ENCODE results near the gene C8G.
A peak's percentile ranks its signal among the peaks of the same experiment; 100 is the strongest.

C8G gene

GRCh38 chr9:136982232-136983051 lies 37.4 kb downstream of the C8G start, which contains the start of gene LCNL1:
LCNL1 (plus strand) TSS chr9:136982993; CDS start chr9:136983587, 594 bp downstream.
- DNase-seq (ENCODE audit: low read depth in 2 of 2) = no peak

- no peak for DNase-seq (ENCODE audit: low read depth in 2 of 2)
Observed at GRCh38 chr9:136983167-136983566, 38.1 kb downstream of the C8G start.

DNA sequence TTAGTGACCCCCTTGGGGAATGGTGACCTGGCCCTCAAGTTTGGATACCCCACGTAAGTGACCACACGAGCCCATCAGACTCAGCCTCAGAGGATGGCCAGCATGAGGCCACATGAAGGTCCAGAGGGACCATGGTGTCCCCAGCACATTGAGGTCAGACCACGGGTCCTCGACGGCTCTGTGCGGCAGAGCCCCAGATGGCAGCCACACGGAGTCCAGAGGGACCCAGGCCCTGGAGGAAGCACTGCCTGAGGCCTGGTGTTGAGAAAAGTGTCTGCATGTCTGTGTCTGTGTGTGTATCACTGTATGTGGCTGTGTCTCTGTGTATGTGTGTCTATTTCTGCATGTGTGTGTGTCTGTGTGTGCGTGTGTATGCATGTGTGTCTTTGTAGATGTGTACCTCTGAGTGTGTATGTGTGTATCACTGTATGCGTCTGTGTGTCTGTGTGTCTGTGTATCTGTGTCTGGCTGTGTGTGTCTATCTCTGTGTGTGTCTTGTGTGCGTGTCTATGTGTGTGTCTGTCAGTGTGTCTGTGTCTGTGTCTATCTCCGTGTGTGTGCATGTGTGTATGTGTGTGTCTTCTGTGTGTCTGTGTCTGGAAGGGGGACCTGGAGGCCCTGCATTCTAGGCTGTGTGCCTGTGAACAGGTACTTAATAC lies 38.7 kb downstream of the C8G start:
- no peak for DNase-seq (ENCODE audit: low read depth in 2 of 2)

GRCh38 chr9:136984464-136985026 lies 39.5 kb downstream of the C8G start:
- no peak for DNase-seq (ENCODE audit: low read depth in 2 of 2)

- DNase-seq (ENCODE audit: low read depth in 2 of 2) = no peak
Observed at GRCh38 chr9:136985027-136985602, 40.1 kb downstream of the C8G start.

DNA sequence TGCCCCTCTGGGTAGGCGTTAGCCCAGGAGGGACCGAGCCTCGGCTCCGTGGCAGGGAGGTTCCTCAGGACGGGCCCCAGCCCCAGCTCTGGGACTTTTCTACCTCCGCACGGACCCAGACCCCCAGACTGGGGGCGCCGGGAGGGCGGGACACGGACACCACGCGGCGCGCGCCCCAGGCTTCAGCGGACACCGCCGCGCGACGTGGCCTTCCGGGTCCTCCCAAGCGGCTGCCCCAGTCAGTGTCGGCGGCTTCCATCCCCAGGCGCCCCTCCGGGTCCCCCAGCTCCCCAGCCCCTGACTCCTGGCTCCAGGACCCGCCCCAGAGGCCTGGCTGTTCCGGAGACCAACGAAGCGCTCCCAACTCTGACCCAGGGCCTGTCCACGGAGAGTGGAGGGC lies 40.8 kb downstream of the C8G start:
- no peak for DNase-seq (ENCODE audit: low read depth in 2 of 2)

DNA sequence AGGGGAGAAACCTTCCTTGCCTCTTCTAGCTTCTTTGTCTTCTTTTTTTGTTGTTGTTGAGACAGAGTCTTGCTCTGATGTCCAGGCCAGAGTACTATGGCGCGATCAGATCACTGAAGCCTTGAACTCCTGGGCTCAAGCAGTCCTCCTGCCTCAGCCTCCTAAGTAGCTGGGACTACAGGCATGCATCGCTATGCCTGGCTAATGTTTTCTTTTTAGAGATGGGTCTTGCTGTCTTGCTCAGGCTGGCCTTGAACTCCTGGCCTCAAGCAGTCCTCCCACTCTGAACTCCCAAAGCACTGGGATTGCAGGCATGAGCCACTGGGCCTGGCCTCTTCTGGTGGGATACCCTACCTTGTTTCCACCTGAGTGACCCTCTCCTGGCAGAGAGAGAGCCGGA lies 43.8 kb downstream of the C8G start:
- no peak for DNase-seq (ENCODE audit: low read depth in 2 of 2)

GRCh38 chr9:136990242-136990911 lies 45.3 kb downstream of the C8G start:
- DNase-seq (ENCODE audit: low read depth in 2 of 2) = no peak

DNA sequence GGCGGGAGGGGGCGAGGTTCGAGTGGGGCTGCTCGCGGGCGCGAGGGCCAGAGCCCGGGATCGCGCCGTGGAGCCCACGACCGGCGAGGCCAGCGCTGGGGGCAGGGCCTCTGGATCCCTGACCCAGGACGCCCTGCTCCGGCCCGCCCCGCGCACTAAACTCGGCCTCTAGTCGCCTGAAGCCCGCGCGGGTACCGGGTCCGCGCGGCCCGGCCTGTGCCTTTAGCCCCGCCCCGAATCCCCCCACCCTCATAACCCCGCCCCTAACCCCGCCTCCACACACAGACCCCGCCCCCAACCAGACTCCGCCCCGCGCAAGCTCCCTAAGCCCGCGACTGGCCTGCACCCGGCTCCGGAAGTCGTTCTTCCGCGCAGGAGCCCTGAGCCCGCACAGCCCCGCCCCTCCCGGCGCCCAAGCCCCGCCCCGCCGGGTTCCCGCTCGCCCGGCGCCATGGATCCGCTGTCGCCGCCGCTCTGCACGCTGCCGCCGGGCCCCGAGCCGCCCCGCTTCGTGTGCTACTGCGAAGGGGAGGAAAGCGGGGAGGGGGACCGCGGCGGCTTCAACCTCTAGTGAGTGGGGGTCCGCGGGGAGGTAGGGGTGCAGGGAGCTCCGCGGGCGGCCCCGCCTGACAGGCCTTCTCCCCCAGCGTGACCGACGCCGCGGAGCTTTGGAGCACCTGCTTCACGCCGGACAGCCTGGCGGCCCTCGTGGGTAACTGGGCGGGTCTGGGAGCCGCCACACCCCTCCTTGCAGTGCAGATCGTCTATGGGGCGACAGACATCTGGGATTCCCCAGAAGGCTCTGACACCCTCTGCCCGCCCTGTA lies 47.2 kb downstream of the C8G start, which contains the start of gene PAXX:
TSS of gene PAXX (plus strand) at position 430 of the 826 bp plus-strand sequence. CDS start at position 452, 22 bp downstream.
- peak; percentile 82 to 93 for DNase-seq (ENCODE audit: low read depth in 2 of 2)

DNA sequence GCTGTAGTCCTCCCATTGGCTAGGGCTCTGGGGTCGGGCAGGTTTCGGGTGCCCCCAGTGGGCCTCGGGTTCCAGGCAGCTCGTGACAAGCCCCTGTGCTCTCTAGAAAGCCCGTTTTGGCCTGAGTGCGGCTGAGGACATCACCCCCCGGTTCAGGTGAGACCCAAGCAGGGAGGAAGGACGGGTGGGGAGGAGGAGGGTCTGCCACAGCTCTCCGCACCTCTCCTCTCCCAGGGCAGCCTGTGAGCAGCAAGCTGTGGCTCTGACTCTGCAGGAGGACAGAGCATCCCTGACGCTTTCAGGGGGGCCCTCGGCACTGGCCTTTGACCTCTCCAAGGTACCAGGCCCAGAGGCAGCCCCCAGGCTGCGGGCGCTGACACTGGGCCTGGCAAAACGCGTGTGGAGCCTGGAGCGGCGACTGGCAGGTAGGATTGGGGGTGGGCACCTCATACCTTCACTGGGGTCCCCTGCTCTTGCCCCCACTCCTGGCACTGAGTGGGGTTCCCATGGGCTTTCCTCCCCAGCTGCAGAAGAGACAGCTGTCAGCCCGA lies 47.9 kb downstream of the C8G start:
- DNase-seq (ENCODE audit: low read depth in 2 of 2) = no peak

DNA sequence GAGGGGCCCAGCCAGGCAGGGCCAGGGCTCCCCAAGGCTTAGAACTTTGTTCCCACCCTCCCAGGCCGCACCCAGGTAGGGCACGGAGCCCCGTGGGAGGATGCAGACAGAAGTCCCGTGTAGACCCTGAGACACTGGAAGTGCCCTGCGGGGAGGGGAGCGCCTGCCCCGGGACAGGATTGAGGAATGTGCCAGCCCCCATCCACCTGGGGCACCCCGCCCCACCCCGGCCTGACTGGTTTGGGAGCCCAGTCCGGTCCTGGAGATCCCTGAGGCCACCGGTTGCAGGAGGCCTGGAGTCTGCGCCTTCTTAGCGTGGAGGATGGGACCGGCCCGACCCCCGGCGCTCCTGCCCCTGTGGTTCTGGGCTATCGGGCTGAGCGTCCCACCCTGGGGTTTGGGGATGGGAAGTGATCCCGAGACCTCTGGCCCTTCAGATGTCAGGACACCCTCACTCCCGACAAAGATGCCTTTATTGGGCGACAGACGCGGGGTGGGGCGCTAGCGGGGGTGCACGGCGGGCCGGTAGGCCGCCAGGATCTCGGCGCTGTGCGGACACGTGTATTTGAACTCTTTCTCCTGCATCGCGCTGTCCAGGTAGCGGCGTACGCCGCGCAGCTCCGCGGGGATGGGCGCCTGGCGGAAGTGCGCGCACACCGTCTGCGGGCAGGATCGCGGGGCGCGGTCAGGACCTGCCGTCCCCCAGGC lies 49.3 kb downstream of the C8G start:
- no peak for DNase-seq (ENCODE audit: low read depth in 2 of 2)

- DNase-seq (ENCODE audit: low read depth in 2 of 2) = no peak
Observed at GRCh38 chr9:136994888-136995230, 49.8 kb downstream of the C8G start.

GRCh38 chr9:136995362-136995761 lies 50.3 kb downstream of the C8G start:
- no peak for DNase-seq (ENCODE audit: low read depth in 2 of 2)

DNA sequence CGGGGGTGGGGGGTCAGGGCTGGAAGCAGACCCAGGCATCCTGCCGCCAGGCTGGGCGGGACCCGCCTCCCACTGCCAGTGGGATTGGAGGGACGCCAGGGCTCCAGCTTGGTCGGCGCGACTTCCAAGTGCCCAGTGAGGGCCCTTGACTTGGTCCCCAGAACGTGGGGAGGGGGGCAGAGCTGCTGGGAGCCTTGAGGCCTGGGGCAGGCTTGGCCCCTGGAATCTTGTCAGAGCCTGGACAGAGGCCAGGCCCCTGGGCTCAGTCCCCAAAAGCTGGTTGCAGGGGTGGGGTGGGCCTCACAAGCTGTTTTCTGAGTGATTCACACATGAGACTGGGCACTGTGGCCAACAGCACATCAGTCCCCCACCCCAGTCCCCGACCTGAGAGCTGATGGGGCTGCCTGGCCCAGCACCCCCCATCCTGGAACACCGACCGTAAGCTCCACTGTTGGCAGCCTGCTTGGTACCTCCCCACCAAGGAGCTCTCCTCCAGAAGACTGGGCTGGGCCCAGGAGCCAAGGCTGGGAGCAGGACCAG lies 50.8 kb downstream of the C8G start:
- DNase-seq (ENCODE audit: low read depth in 2 of 2) = no peak

Measured in stimulated activated CD4-positive, alpha-beta T cell treated with anti-CD3 and anti-CD28 coated beads, Interleukin-12 subunit alpha, Interleukin-12 subunit beta, amount 100 ng/mL, for 24 hours (primary cell).